HepG2 (cell line): ENCODE data around the gene S1PR2. TPM values are rescaled to one million over a fixed set of nuclear protein-coding genes. Genes with fewer than 3 reads are reported as not detected.

Source experiments
- ATF7-NPFF ChIP-seq: sonication (generic); formaldehyde crosslinking; IDR thresholded peaks from 2 replicates; pipeline ENCODE4 v1.8.1; 2023; ENCODE audit warnings: mild to moderate bottlenecking, low read depth, missing genetic modification reagents, moderate library complexity
- CENPX ChIP-seq: sonication (generic); formaldehyde crosslinking; IDR thresholded peaks from 2 replicates; pipeline ENCODE4 v1.9.0; 2021; ENCODE audit warnings: mild to moderate bottlenecking, missing genetic modification reagents, moderate library complexity
- ELF3 ChIP-seq: IDR thresholded peaks from 2 replicates; pipeline ENCODE4 v1.6.1; 2016; ENCODE audit warnings: missing genetic modification reagents, missing compliant biosample characterization
- HCFC1 ChIP-seq: fragments of 150-350 bp; IDR thresholded peaks from 2 replicates; pipeline ENCODE4 v1.6.1; 2014; ENCODE audit warnings: low read depth, low read length
- KLF11 ChIP-seq: IDR thresholded peaks from 2 replicates; pipeline ENCODE4 v1.6.1; 2016; ENCODE audit warnings: missing compliant biosample characterization
- MAF1 ChIP-seq: sonication (generic); formaldehyde crosslinking; IDR thresholded peaks from 2 replicates; pipeline ENCODE4 v1.5.0; 2020; ENCODE audit warnings: missing genetic modification reagents, borderline replicate concordance
- MIER2 ChIP-seq: IDR thresholded peaks from 2 replicates; pipeline ENCODE4 v1.6.1; 2016; ENCODE audit warnings: missing biosample characterization, missing genetic modification reagents
- PLRG1 ChIP-seq: fragments of 450-650 bp; conservative IDR thresholded peaks from 2 replicates; pipeline ENCODE4 v1.6.1; 2016
- SAP130 ChIP-seq: IDR thresholded peaks from 2 replicates; pipeline ENCODE4 v1.6.1; 2016; ENCODE audit warnings: low read depth
- SMAD1 ChIP-seq: sonication (generic); formaldehyde crosslinking; IDR thresholded peaks from 2 replicates; pipeline ENCODE4 v1.4.0; 2020; ENCODE audit warnings: missing genetic modification reagents, low read depth, mild to moderate bottlenecking, borderline replicate concordance
- ZNF224 ChIP-seq: sonication (generic); formaldehyde crosslinking; IDR thresholded peaks from 2 replicates; pipeline ENCODE4 v1.5.0; 2020; ENCODE audit warnings: mild to moderate bottlenecking, missing genetic modification reagents
- ZNF256 ChIP-seq: sonication (generic); formaldehyde crosslinking; conservative IDR thresholded peaks from 2 replicates; pipeline ENCODE4 v1.4.0; 2020; ENCODE audit warnings: missing genetic modification reagents
- ZNF282 ChIP-seq: fragments of 450-650 bp; IDR thresholded peaks from 2 replicates; pipeline ENCODE4 v1.6.1; 2018; ENCODE audit not compliant: partially characterized antibody
- ZNF432 ChIP-seq: sonication (generic); formaldehyde crosslinking; IDR thresholded peaks from 2 replicates; pipeline ENCODE4 v1.5.0; 2020; ENCODE audit warnings: missing genetic modification reagents, mild to moderate bottlenecking, borderline replicate concordance
- ZNF484 ChIP-seq: sonication (generic); formaldehyde crosslinking; IDR thresholded peaks from 2 replicates; pipeline ENCODE4 v1.5.1; 2020; ENCODE audit warnings: mild to moderate bottlenecking, low read depth, missing genetic modification reagents, borderline replicate concordance
- ZNF615 ChIP-seq: sonication (generic); formaldehyde crosslinking; IDR thresholded peaks from 2 replicates; pipeline ENCODE4 v1.5.0; 2020; ENCODE audit warnings: mild to moderate bottlenecking, missing genetic modification reagents, borderline replicate concordance
- ZNF777 ChIP-seq: sonication (generic); formaldehyde crosslinking; IDR thresholded peaks from 2 replicates; pipeline ENCODE4 v1.4.0; 2020; ENCODE audit warnings: missing genetic modification reagents
- ZNF792 ChIP-seq: IDR thresholded peaks from 2 replicates; pipeline ENCODE4 v1.6.1; 2016
- polyA plus RNA-seq, 8 experiments: library from polyadenylated mRNA; depleted of rRNA in 3 of 8; stranded (reverse) in 7 of 8; unstranded in 1 of 8; fragments of >200 nt; fragmentation: Illumina TruSeq in 4 of 8; extraction: Trizol in 4 of 8; gene quantifications; 2 replicates each; pipeline versions ENCODE4 v1.2.1 to v1.2.3, GENCODE V29; 2011 to 2016; ENCODE audit warnings: low read depth in 4 of 8, missing spikeins in 1 of 8, mixed read lengths in 1 of 8; ENCODE audit not compliant: insufficient read depth in 1 of 8
- total RNA-seq, 5 experiments: library from RNA; depleted of rRNA; stranded (reverse); fragments of >200 nt; fragmentation: Illumina TruSeq; extraction: Trizol; gene quantifications; 2 replicates each; pipeline ENCODE4 v1.2.3, GENCODE V29; 2016; ENCODE audit warnings: low read depth in 1 of 5
- TF ChIP-seq, protein P1 (sequence below): sonication (generic); formaldehyde crosslinking; IDR thresholded peaks from 2 replicates; pipeline ENCODE4 v1.5.1; 2020; ENCODE audit warnings: missing genetic modification reagents, mild to moderate bottlenecking, borderline replicate concordance
- TF ChIP-seq, protein P2 (sequence below): sonication (generic); formaldehyde crosslinking; IDR thresholded peaks from 2 replicates; pipeline ENCODE4 v1.5.0; 2020; ENCODE audit warnings: missing genetic modification reagents, mild to moderate bottlenecking, borderline replicate concordance
- TF ChIP-seq, protein P3 (sequence below): sonication (generic); formaldehyde crosslinking; IDR thresholded peaks from 2 replicates; pipeline ENCODE4 v1.8.0; 2023; ENCODE audit warnings: mild to moderate bottlenecking, missing genetic modification reagents
- TF ChIP-seq, protein P4 (sequence below): sonication (generic); formaldehyde crosslinking; IDR thresholded peaks from 2 replicates; pipeline ENCODE4 v1.4.0; 2020; ENCODE audit warnings: low read depth, missing genetic modification reagents

Gene S1PR2
- total and polyA plus RNA-seq, 2 of the 13 experiments (the other 11 are each of a cell fraction or from before 2014, with no cell fraction given) = 0.91 to 1.3 TPM

DNA sequence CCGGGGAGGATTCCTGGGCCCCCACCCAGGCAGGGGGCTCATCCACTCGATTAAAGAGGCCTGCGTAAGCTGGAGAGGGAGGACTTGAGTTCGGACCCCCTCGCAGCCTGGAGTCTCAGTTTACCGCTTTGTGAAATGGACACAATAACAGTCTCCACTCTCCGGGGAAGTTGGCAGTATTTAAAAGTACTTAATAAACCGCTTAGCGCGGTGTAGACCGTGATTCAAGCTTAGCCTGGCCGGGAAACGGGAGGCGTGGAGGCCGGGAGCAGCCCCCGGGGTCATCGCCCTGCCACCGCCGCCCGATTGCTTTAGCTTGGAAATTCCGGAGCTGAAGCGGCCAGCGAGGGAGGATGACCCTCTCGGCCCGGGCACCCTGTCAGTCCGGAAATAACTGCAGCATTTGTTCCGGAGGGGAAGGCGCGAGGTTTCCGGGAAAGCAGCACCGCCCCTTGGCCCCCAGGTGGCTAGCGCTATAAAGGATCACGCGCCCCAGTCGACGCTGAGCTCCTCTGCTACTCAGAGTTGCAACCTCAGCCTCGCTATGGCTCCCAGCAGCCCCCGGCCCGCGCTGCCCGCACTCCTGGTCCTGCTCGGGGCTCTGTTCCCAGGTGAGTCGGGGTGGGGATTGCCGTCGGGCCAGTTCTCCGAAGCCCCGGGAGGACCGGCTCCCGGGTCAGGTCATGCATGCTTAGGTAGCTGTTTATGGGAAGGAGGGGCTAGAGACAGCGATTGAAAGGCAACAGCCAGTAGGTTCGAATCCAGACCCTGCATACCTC lies 39.7 kb upstream of the S1PR2 start, which contains the start of gene ICAM1 (continued):
- TF ChIP-seq, protein P1, sequence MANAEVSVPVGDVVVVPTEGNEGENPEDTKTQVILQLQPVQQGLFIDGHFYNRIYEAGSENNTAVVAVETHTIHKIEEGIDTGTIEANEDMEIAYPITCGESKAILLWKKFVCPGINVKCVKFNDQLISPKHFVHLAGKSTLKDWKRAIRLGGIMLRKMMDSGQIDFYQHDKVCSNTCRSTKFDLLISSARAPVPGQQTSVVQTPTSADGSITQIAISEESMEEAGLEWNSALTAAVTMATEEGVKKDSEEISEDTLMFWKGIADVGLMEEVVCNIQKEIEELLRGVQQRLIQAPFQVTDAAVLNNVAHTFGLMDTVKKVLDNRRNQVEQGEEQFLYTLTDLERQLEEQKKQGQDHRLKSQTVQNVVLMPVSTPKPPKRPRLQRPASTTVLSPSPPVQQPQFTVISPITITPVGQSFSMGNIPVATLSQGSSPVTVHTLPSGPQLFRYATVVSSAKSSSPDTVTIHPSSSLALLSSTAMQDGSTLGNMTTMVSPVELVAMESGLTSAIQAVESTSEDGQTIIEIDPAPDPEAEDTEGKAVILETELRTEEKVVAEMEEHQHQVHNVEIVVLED (CRISPR knock-in tag) = peak; percentile 65; the same call in 1 of the 2 replicates
- TF ChIP-seq MIER2 (no peak; the same call in 1 of the 2 replicates), KLF11 (peak; percentile 52; the same call in 1 of the 2 replicates), CENPX (no peak), HCFC1 (0 out of 2 replicates have a peak, but pooled peaks have one; percentile 12), SMAD1 (CRISPR knock-in tag) (no peak), ELF3 (CRISPR knock-in tag) (peak; percentile 97), PLRG1 (no peak), ZNF792 (CRISPR knock-in tag) (peak; percentile 93), ZNF484 (CRISPR knock-in tag) (no peak), SAP130 (CRISPR knock-in tag) (peak; percentile 98), MAF1 (CRISPR knock-in tag) (no peak), ATF7-NPFF (CRISPR knock-in tag) (peak; percentile 77; the same call in 1 of the 2 replicates), ZNF432 (CRISPR knock-in tag) (no peak), ZNF777 (CRISPR knock-in tag) (peak; percentile 93), ZNF615 (peak; percentile 80; the same call in 1 of the 2 replicates), ZNF256 (CRISPR knock-in tag) (no peak), ZNF224 (no peak), ZNF282 (no peak)
- TF ChIP-seq, protein P2, sequence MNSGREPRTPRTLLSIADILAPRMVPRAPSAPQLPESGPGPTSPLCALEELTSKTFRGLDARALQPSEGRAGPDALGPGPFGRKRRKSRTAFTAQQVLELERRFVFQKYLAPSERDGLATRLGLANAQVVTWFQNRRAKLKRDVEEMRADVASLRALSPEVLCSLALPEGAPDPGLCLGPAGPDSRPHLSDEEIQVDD (CRISPR knock-in tag) = peak; percentile 36; the same call in 1 of the 2 replicates
- TF ChIP-seq, protein P3, sequence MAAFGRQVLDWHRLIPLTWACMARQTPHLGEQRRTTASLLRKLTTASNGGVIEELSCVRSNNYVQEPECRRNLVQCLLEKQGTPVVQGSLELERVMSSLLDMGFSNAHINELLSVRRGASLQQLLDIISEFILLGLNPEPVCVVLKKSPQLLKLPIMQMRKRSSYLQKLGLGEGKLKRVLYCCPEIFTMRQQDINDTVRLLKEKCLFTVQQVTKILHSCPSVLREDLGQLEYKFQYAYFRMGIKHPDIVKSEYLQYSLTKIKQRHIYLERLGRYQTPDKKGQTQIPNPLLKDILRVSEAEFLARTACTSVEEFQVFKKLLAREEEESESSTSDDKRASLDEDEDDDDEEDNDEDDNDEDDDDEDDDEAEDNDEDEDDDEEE = peak; percentile 76; the same call in 1 of the 2 replicates
- TF ChIP-seq, protein P4, sequence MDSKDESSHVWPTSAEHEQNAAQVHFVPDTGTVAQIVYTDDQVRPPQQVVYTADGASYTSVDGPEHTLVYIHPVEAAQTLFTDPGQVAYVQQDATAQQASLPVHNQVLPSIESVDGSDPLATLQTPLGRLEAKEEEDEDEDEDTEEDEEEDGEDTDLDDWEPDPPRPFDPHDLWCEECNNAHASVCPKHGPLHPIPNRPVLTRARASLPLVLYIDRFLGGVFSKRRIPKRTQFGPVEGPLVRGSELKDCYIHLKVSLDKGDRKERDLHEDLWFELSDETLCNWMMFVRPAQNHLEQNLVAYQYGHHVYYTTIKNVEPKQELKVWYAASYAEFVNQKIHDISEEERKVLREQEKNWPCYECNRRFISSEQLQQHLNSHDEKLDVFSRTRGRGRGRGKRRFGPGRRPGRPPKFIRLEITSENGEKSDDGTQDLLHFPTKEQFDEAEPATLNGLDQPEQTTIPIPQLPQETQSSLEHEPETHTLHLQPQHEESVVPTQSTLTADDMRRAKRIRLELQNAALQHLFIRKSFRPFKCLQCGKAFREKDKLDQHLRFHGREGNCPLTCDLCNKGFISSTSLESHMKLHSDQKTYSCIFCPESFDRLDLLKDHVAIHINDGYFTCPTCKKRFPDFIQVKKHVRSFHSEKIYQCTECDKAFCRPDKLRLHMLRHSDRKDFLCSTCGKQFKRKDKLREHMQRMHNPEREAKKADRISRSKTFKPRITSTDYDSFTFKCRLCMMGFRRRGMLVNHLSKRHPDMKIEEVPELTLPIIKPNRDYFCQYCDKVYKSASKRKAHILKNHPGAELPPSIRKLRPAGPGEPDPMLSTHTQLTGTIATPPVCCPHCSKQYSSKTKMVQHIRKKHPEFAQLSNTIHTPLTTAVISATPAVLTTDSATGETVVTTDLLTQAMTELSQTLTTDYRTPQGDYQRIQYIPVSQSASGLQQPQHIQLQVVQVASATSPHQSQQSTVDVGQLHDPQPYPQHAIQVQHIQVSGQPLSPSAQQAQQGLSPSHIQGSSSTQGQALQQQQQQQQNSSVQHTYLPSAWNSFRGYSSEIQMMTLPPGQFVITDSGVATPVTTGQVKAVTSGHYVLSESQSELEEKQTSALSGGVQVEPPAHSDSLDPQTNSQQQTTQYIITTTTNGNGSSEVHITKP (CRISPR knock-in tag) = peak; percentile 74; the same call in 1 of the 2 replicates
